ENCODE data around the gene RNF130. TPM values are rescaled to one million over a fixed set of nuclear protein-coding genes. Genes with fewer than 3 reads are reported as not detected.

The RNF130 gene
- total RNA-seq, 1 donor from 2014 or later: 183 TPM

- peaks cover 14% of the 10 kb centered on the region for H3K27me3 Mint-ChIP-seq (ENCODE audit: insufficient read depth, low read depth)
- H3K4me2 ChIP-seq: no peak overlapping the region
Observed at GRCh38 chr5:180081481-180081880, 9.9 kb upstream of the RNF130 start.

GRCh38 chr5:180080486-180081280, 9.1 kb upstream of the RNF130 start:
- Histone ChIP-seq H2AFZ (replicated peaks) (no peak overlapping the region), H3K27ac (no peak overlapping the region), H3K4me3 (no peak overlapping the region), H4K20me1 (ENCODE audit: low read depth) (no peaks in the 10 kb centered on the region), H3K27me3 (no peaks in the 10 kb centered on the region), H3K4me2 (no peak overlapping the region), H3K9ac (no peak overlapping the region), H3K9me3 (ENCODE audit: low read depth) (no peaks in the 10 kb centered on the region), H3K4me1 (peaks cover 45% of the 10 kb centered on the region), H3F3A (ENCODE audit: low read depth) (peaks cover 49% of the 10 kb centered on the region), H3K79me2 (ENCODE audit: low read depth) (no peaks in the 10 kb centered on the region), H3K36me3 (no peaks in the 10 kb centered on the region)
- TF ChIP-seq EZH2phosphoT487 (IDR thresholded peaks at IDR 0.05): no peak
- no peak for TF ChIP-seq CTCF (IDR thresholded peaks at IDR 0.05)
- TF ChIP-seq EZH2 (IDR thresholded peaks at IDR 0.05): no peak
- Mint-ChIP-seq H3K4me3 (no peak overlapping the region), H3K27me3 (ENCODE audit: insufficient read depth, low read depth) (peaks cover 14% of the 10 kb centered on the region), H3K27ac (peak overlapping the region; percentile 33), H3K36me3 (peaks cover 6% of the 10 kb centered on the region), H3K4me1 (peaks cover 42% of the 10 kb centered on the region), H3K9me3 (peaks cover 31% of the 10 kb centered on the region)
- DNase-seq (ENCODE audit: low spot score): no peak

More at GRCh38 chr5:180081481-180081880, 9.9 kb upstream of the RNF130 start:
- Mint-ChIP-seq H3K4me1 (peaks cover 46% of the 10 kb centered on the region), H3K27ac (peak overlapping the region; percentile 100), H3K36me3 (peaks cover 6% of the 10 kb centered on the region), H3K4me3 (no peak overlapping the region), H3K9me3 (peaks cover 33% of the 10 kb centered on the region)
- Histone ChIP-seq H2AFZ (replicated peaks) (no peak overlapping the region), H3K36me3 (no peaks in the 10 kb centered on the region), H3K27ac (peak overlapping the region; percentile 99), H3F3A (ENCODE audit: low read depth) (peaks cover 49% of the 10 kb centered on the region), H3K9me3 (ENCODE audit: low read depth) (no peaks in the 10 kb centered on the region), H3K4me3 (no peak overlapping the region), H3K4me1 (peaks cover 44% of the 10 kb centered on the region), H4K20me1 (ENCODE audit: low read depth) (no peaks in the 10 kb centered on the region), H3K79me2 (ENCODE audit: low read depth) (no peaks in the 10 kb centered on the region), H3K9ac (no peak overlapping the region), H3K27me3 (no peaks in the 10 kb centered on the region)
- DNase-seq (ENCODE audit: low spot score): no peak
- TF ChIP-seq CTCF (IDR thresholded peaks at IDR 0.05) (no peak), EZH2 (IDR thresholded peaks at IDR 0.05) (no peak)

- H2AFZ ChIP-seq (replicated peaks): no peak overlapping the region
- no peaks in the 10 kb centered on the region for H3K79me2 ChIP-seq (ENCODE audit: low read depth)
- Mint-ChIP-seq H3K27me3 (ENCODE audit: insufficient read depth, low read depth) (peaks cover 14% of the 10 kb centered on the region), H3K9me3 (peaks cover 30% of the 10 kb centered on the region), H3K27ac (peak overlapping the region; percentile 33), H3K4me3 (no peak overlapping the region), H3K4me1 (peaks cover 43% of the 10 kb centered on the region), H3K36me3 (peaks cover 6% of the 10 kb centered on the region)
- TF ChIP-seq EZH2 (IDR thresholded peaks at IDR 0.05) (no peak), EZH2phosphoT487 (IDR thresholded peaks at IDR 0.05) (no peak), CTCF (IDR thresholded peaks at IDR 0.05) (no peak)
- H3K4me2 ChIP-seq: no peak overlapping the region
- H3F3A ChIP-seq (ENCODE audit: low read depth): peaks cover 49% of the 10 kb centered on the region
- no peak overlapping the region for H3K9ac ChIP-seq
- no peak overlapping the region for H3K27ac ChIP-seq
- H3K9me3 ChIP-seq (ENCODE audit: low read depth): no peaks in the 10 kb centered on the region
- no peak for DNase-seq (ENCODE audit: low spot score)
- H3K4me3 ChIP-seq: no peak overlapping the region
- H3K4me1 ChIP-seq: peaks cover 42% of the 10 kb centered on the region
- no peaks in the 10 kb centered on the region for H3K27me3 ChIP-seq
- no peaks in the 10 kb centered on the region for H3K36me3 ChIP-seq
- no peaks in the 10 kb centered on the region for H4K20me1 ChIP-seq (ENCODE audit: low read depth)
Observed at GRCh38 chr5:180079702-180080466, 8.3 kb upstream of the RNF130 start.
